Panc1 (cell line): ENCODE data around the gene ALLC. TPM values are rescaled to one million over a fixed set of nuclear protein-coding genes. Genes with fewer than 3 reads are reported as not detected.

ENCODE experiments used
- ATAC-seq: fragments of 200-7000 bp; cut with Tn5 transposase; 2 replicates; pipeline ENCODE4 v1.9.1; 2020; ENCODE audit warnings: mild to moderate bottlenecking, moderate library complexity
- BruUV-seq: library from RNA; stranded (reverse); fragments of 400-500 nt; replicated peaks from 2 replicates; lab custom pipeline; 2021; lab: Mats Ljungman, UMichigan
- CTCF ChIA-PET: fragments of 300-600 bp; sonication (Branson Sonifier 250); formaldehyde crosslinking; loops from one replicate; lab custom pipeline; 2022; ENCODE audit warnings: antibody characterized with exemption; lab: Charles Lee
- POLR2A ChIA-PET: fragments of 300-600 bp; sonication (Branson Sonifier 250); formaldehyde crosslinking; loops from one replicate; lab custom pipeline; 2022; ENCODE audit warnings: antibody characterized with exemption; lab: Charles Lee
- DNase-seq: peaks from one replicate; pipeline ENCODE4 v3.0.0-alpha.2; 2010; ENCODE audit warnings: low read depth, low spot score
- H3K27ac ChIP-seq: 2 replicates; pipeline ENCODE4 v1.5.1; 2011; ENCODE audit warnings: mild to moderate bottlenecking, low read length, inconsistent platforms
- H3K27me3 ChIP-seq: fragments of 200-500 bp; sonication (Bioruptor generic); 2 replicates; pipeline ENCODE4 v1.6.0; 2014; ENCODE audit warnings: low read length, inconsistent platforms; ENCODE audit not compliant: control insufficient read depth, insufficient read depth
- H3K36me3 ChIP-seq: fragments of 200-500 bp; sonication (Bioruptor generic); 2 replicates; pipeline ENCODE4 v1.5.1; 2014; ENCODE audit warnings: inconsistent platforms, mild to moderate bottlenecking, low read length, moderate library complexity; ENCODE audit not compliant: control insufficient read depth, insufficient read depth
- H3K4me1 ChIP-seq: 2 replicates; pipeline ENCODE4 v1.5.1; 2011; ENCODE audit warnings: inconsistent platforms, mild to moderate bottlenecking, low read length, moderate library complexity; ENCODE audit not compliant: control insufficient read depth, insufficient read depth
- H3K4me3 ChIP-seq, 2 experiments: 2 replicates each; pipeline ENCODE4 v1.5.1; 2011 to 2012; ENCODE audit warnings: low read depth in 2 of 2, low read length in 2 of 2, mild to moderate bottlenecking in 2 of 2, inconsistent platforms in 1 of 2, moderate library complexity in 1 of 2
- H3K9me3 ChIP-seq: fragments of 200-500 bp; sonication (Bioruptor generic); 2 replicates; pipeline ENCODE4 v1.5.1; 2014; ENCODE audit warnings: low read depth, mild to moderate bottlenecking, inconsistent platforms, low read length, moderate library complexity; ENCODE audit not compliant: control insufficient read depth, insufficient read depth
- CTCF ChIP-seq: fragments of 450-650 bp; IDR thresholded peaks from 2 replicates; pipeline ENCODE4 v1.5.1; 2017; ENCODE audit warnings: mild to moderate bottlenecking
- POLR2AphosphoS5 ChIP-seq: IDR thresholded peaks from 2 replicates; pipeline ENCODE4 v1.6.1; 2012; ENCODE audit warnings: mild to moderate bottlenecking, low read depth, low read length, moderate library complexity
- REST ChIP-seq, 2 experiments: IDR thresholded peaks; 2 replicates each; pipeline ENCODE4 v1.6.1; 2011 to 2012; ENCODE audit warnings: low read depth in 2 of 2, control low read depth in 1 of 2, low read length in 1 of 2, mild to moderate bottlenecking in 1 of 2, moderate library complexity in 1 of 2; ENCODE audit not compliant: insufficient read depth in 1 of 2
- SIN3A ChIP-seq: IDR thresholded peaks from 2 replicates; pipeline ENCODE4 v1.6.1; 2012; ENCODE audit warnings: low read depth, mild to moderate bottlenecking, low read length, moderate library complexity, borderline replicate concordance; ENCODE audit not compliant: insufficient read depth
- TCF7L2 ChIP-seq: IDR thresholded peaks from 2 replicates; pipeline ENCODE4 v1.6.1; 2011; ENCODE audit warnings: mild to moderate bottlenecking, low read depth, low read length, inconsistent platforms
- in situ Hi-C: cut with HindIII; loops from 2 replicates; pipeline ENCODE4 v1.10.0; 2016; ENCODE audit warnings: low sequenced_read_pairs, low pct_unique_long_range_greater_than_20kb
- intact Hi-C: fragments of 100-400 bp; cut with micrococcal nuclease; formaldehyde crosslinking; loops from one replicate; pipeline ENCODE4 v1.10.0; 2022; ENCODE audit not compliant: unreplicated experiment
- total RNA-seq: library from RNA; stranded (reverse); gene quantifications from one replicate; pipeline ENCODE4 v1.2.1, GENCODE V29; 2021; ENCODE audit not compliant: unreplicated experiment

ALLC gene
- total RNA-seq, 1 experiment from 2014 or later, result not detected

GRCh38 chr2:3678212-3678611 lies 20.2 kb downstream of the ALLC start:
- intact Hi-C loops (no loop called here), in situ Hi-C loops (no loop called here)
- peaks cover 4% of the 10 kb centered on the region; the same call in 1 of the 2 replicates for H3K27me3 ChIP-seq
- H3K36me3 ChIP-seq, result no peaks in the 10 kb centered on the region
- DNase-seq, result no peak
- ChIA-PET CTCF (no interaction called here), POLR2A (no interaction called here)
- no peaks in the 10 kb centered on the region for H3K9me3 ChIP-seq
- TF ChIP-seq CTCF (no peak), REST (IDR thresholded peaks at IDR 0.05; ENCODE audit: insufficient read depth in 1 of 2, low read depth in 2 of 2, low read length in 1 of 2) (no peak), POLR2AphosphoS5 (no peak), TCF7L2 (no peak), SIN3A (no peak)
- no TSS peak for BruUV-seq
- no peaks in the 10 kb centered on the region for H3K4me1 ChIP-seq
- H3K4me3 ChIP-seq, result no peak overlapping the region
- ATAC-seq, result no peak
- no peak overlapping the region for H3K27ac ChIP-seq

GRCh38 chr2:3679180-3679579 lies 21.2 kb downstream of the ALLC start:
- no peak overlapping the region for H3K4me3 ChIP-seq
- 0 out of 2 replicates have a peak, but pooled peaks cover 1% of the 10 kb centered on the region for H3K27me3 ChIP-seq
- no peaks in the 10 kb centered on the region for H3K9me3 ChIP-seq
- BruUV-seq, result no TSS peak
- no peak for TF ChIP-seq CTCF
- no peak for TF ChIP-seq REST (IDR thresholded peaks at IDR 0.05; ENCODE audit: insufficient read depth in 1 of 2, low read depth in 2 of 2, low read length in 1 of 2)
- TF ChIP-seq POLR2AphosphoS5, result no peak
- TF ChIP-seq TCF7L2, result no peak
- no peak for TF ChIP-seq SIN3A
- intact Hi-C loops (no loop called here), in situ Hi-C loops (no loop called here)
- no peak for ATAC-seq
- POLR2A ChIA-PET, result no interaction called here
- H3K4me1 ChIP-seq, result no peaks in the 10 kb centered on the region
- DNase-seq, result no peak
- no peaks in the 10 kb centered on the region for H3K36me3 ChIP-seq
- CTCF ChIA-PET, result no interaction called here
- no peak overlapping the region for H3K27ac ChIP-seq
